ENCODE results near the gene MCM10. TPM values are rescaled to one million over a fixed set of nuclear protein-coding genes. Genes with fewer than 3 reads are reported as not detected.
A peak's percentile ranks its signal among the peaks of the same experiment; 100 is the strongest.

MCM10 gene
- total RNA-seq, 1 donor from 2014 or later: 0.33 TPM

- ATAC-seq: no peak
- no peak for DNase-seq (ENCODE audit: low spot score)
These were observed 2.5 kb downstream of the MCM10 start for GRCh38 chr10:13163859-13164258.

- DNase-seq (ENCODE audit: low spot score) (no peak), ATAC-seq (no peak)
These were observed 3.8 kb downstream of the MCM10 start for GRCh38 chr10:13165177-13165576.

GRCh38 chr10:13167568-13167967 is 6.2 kb downstream of the MCM10 start:
- DNase-seq (ENCODE audit: low spot score) (no peak), ATAC-seq (no peak)

GRCh38 chr10:13168781-13169180 is 7.4 kb downstream of the MCM10 start:
- DNase-seq (ENCODE audit: low spot score) (no peak), ATAC-seq (no peak)

- ATAC-seq: peak; percentile 98
- peak; percentile 81 for DNase-seq (ENCODE audit: low spot score)
These were observed 12.3 kb downstream of the MCM10 start for GRCh38 chr10:13173616-13174015.

- DNase-seq (ENCODE audit: low spot score): no peak
- ATAC-seq: no peak
These were observed 19.4 kb downstream of the MCM10 start for GRCh38 chr10:13180788-13181187.

- no peak for DNase-seq (ENCODE audit: low spot score)
- ATAC-seq: no peak
These were observed 21.1 kb downstream of the MCM10 start for GRCh38 chr10:13182424-13182823.

GRCh38 chr10:13183625-13184024 is 22.3 kb downstream of the MCM10 start:
- DNase-seq (ENCODE audit: low spot score): no peak

GRCh38 chr10:13184276-13184675 is 22.9 kb downstream of the MCM10 start:
- no peak for DNase-seq (ENCODE audit: low spot score)
- ATAC-seq: peak; percentile 59

More at GRCh38 chr10:13183625-13184024, 22.3 kb downstream of the MCM10 start:
- ATAC-seq: no peak

- ATAC-seq (peak; percentile 95), DNase-seq (ENCODE audit: low spot score) (peak; percentile 76)
These were observed 23.6 kb downstream of the MCM10 start for GRCh38 chr10:13184730-13185514.

- ATAC-seq (no peak), DNase-seq (ENCODE audit: low spot score) (no peak)
These were observed 25.8 kb downstream of the MCM10 start for GRCh38 chr10:13187135-13187534.

GRCh38 chr10:13188593-13188992 is 27.2 kb downstream of the MCM10 start:
- no peak for ATAC-seq
- DNase-seq (ENCODE audit: low spot score): no peak

GRCh38 chr10:13189961-13190360 is 28.6 kb downstream of the MCM10 start:
- ATAC-seq (no peak), DNase-seq (ENCODE audit: low spot score) (no peak)

- ATAC-seq (no peak), DNase-seq (ENCODE audit: low spot score) (no peak)
These were observed 29.5 kb downstream of the MCM10 start for GRCh38 chr10:13190816-13191215.

GRCh38 chr10:13191362-13191761 is 30.0 kb downstream of the MCM10 start:
- ATAC-seq: no peak

GRCh38 chr10:13193637-13194036 is 32.3 kb downstream of the MCM10 start:
- no peak for DNase-seq (ENCODE audit: low spot score)

More at GRCh38 chr10:13191362-13191761, 30.0 kb downstream of the MCM10 start:
- no peak for DNase-seq (ENCODE audit: low spot score)

GRCh38 chr10:13195016-13195415 is 33.7 kb downstream of the MCM10 start:
- DNase-seq (ENCODE audit: low spot score) (no peak), ATAC-seq (no peak)

More at GRCh38 chr10:13193637-13194036, 32.3 kb downstream of the MCM10 start:
- ATAC-seq: no peak

GRCh38 chr10:13201132-13201531 is 39.8 kb downstream of the MCM10 start:
- DNase-seq (ENCODE audit: low spot score) (no peak), ATAC-seq (no peak)

- ATAC-seq: no peak
- DNase-seq (ENCODE audit: low spot score): no peak
These were observed 44.7 kb downstream of the MCM10 start for GRCh38 chr10:13206091-13206490.

GRCh38 chr10:13206546-13207443 is 45.4 kb downstream of the MCM10 start:
- DNase-seq (ENCODE audit: low spot score) (no peak), ATAC-seq (peak; percentile 56)

- DNase-seq (ENCODE audit: low spot score): no peak
- ATAC-seq: no peak
These were observed 51.8 kb downstream of the MCM10 start for GRCh38 chr10:13213163-13213562.

GRCh38 chr10:13218878-13219277 is 57.5 kb downstream of the MCM10 start:
- DNase-seq (ENCODE audit: low spot score): no peak

More at GRCh38 chr10:13218878-13219277, 57.5 kb downstream of the MCM10 start:
- no peak for ATAC-seq
